K562 (cell line): ENCODE results near the gene KPNB1. TPM values are rescaled to one million over a fixed set of nuclear protein-coding genes. Genes with fewer than 3 reads are reported as not detected.

ENCODE experiments used
- C11orf30 ChIP-seq: fragments of 450-650 bp; IDR thresholded peaks from 2 replicates; pipeline ENCODE4 v1.6.1; 2016; ENCODE audit warnings: low read depth, mild to moderate bottlenecking
- CC2D1A ChIP-seq: fragments of 450-650 bp; IDR thresholded peaks from 2 replicates; pipeline ENCODE4 v1.6.1; 2017; ENCODE audit warnings: mild to moderate bottlenecking
- CGGBP1 ChIP-seq: fragments of 250-450 bp; sonication (Bioruptor Pico); IDR thresholded peaks from 2 replicates; pipeline ENCODE4 v1.9.0; 2021; ENCODE audit warnings: mild to moderate bottlenecking
- CHD2 ChIP-seq: IDR thresholded peaks from 2 replicates; pipeline ENCODE4 v1.6.1; 2011; ENCODE audit warnings: low read depth, low read length
- ETS1 ChIP-seq: conservative IDR thresholded peaks from 2 replicates; pipeline ENCODE4 v1.6.1; 2011; ENCODE audit warnings: low read depth, mild to moderate bottlenecking, low read length; ENCODE audit not compliant: control insufficient read depth
- FOSL1 ChIP-seq: fragments of 200-800 bp; sonication (Bioruptor generic); conservative IDR thresholded peaks from 2 replicates; pipeline ENCODE4 v1.6.1; 2016; ENCODE audit warnings: missing genetic modification characterization, missing compliant biosample characterization
- FOXK2 ChIP-seq, 2 experiments: fragments of 450-650 bp; IDR thresholded peaks in 1 of 2; conservative IDR thresholded peaks in 1 of 2; 2 replicates each; pipeline ENCODE4 v1.6.1; 2016; ENCODE audit warnings: low read depth in 2 of 2, mild to moderate bottlenecking in 1 of 2
- IRF1 ChIP-seq: sonication (generic); formaldehyde crosslinking; IDR thresholded peaks from 2 replicates; pipeline ENCODE4 v1.8.0; 2022; ENCODE audit warnings: missing genetic modification reagents, mild to moderate bottlenecking, borderline replicate concordance
- KHSRP ChIP-seq: fragments of 450-650 bp; IDR thresholded peaks from 2 replicates; pipeline ENCODE4 v1.6.1; 2017
- MIER1 ChIP-seq: fragments of 450-650 bp; IDR thresholded peaks from 2 replicates; pipeline ENCODE4 v1.6.1; 2016; ENCODE audit warnings: antibody characterized with exemption, mild to moderate bottlenecking, low read depth
- PHTF2 ChIP-seq: fragments of 250-450 bp; sonication (Bioruptor Pico); IDR thresholded peaks from 2 replicates; pipeline ENCODE4 v1.5.0; 2021; ENCODE audit warnings: mild to moderate bottlenecking
- POLR3A ChIP-seq: IDR thresholded peaks from 2 replicates; pipeline ENCODE4 v1.6.1; 2011; ENCODE audit warnings: borderline replicate concordance, mild to moderate bottlenecking, moderate library complexity; ENCODE audit not compliant: insufficient read length, insufficient read depth; ENCODE audit errors: extremely low read depth
- PURB ChIP-seq: sonication (generic); formaldehyde crosslinking; IDR thresholded peaks from 2 replicates; pipeline ENCODE4 v1.9.0; 2021; ENCODE audit warnings: low read depth, mild to moderate bottlenecking, missing genetic modification reagents
- TEAD4 ChIP-seq, 2 experiments: sonication (generic) in 1 of 2; formaldehyde crosslinking in 1 of 2; IDR thresholded peaks; 2 replicates each; pipeline versions ENCODE4 v1.6.1 to v1.8.0; 2012 to 2022; ENCODE audit warnings: borderline replicate concordance in 1 of 2, inconsistent platforms in 1 of 2, low read length in 1 of 2, mild to moderate bottlenecking in 1 of 2, missing genetic modification reagents in 1 of 2
- THRAP3 ChIP-seq: fragments of 450-650 bp; IDR thresholded peaks from 2 replicates; pipeline ENCODE4 v1.6.1; 2016; ENCODE audit warnings: mild to moderate bottlenecking, inconsistent platforms, borderline replicate concordance
- polyA plus RNA-seq, 8 experiments: library from polyadenylated mRNA; depleted of rRNA in 4 of 8; stranded (reverse) in 5 of 8; unstranded in 3 of 8; fragments of >200 nt; fragmentation: Nextera tagmentation in 2 of 8; fragmentation: Illumina TruSeq in 1 of 8; extraction: Ambion mirVana in 2 of 8; extraction: Trizol in 1 of 8; gene quantifications; 2 replicates each; pipeline versions ENCODE4 v1.2.1 to v1.2.3, GENCODE V29; 2011 to 2014; ENCODE audit warnings: inconsistent platforms in 1 of 8, missing spikeins in 1 of 8
- total RNA-seq, 7 experiments: library from RNA; depleted of rRNA in 6 of 7; stranded (reverse); fragments of >200 nt in 6 of 7; fragmentation: Illumina TruSeq in 2 of 7; extraction: Trizol in 2 of 7; gene quantifications; 2 replicates each; pipeline versions ENCODE4 v1.2.1 to v1.2.3, GENCODE V29; 2011 to 2021; ENCODE audit warnings: low replicate concordance in 1 of 7
- TF ChIP-seq, protein P1 (sequence below): fragments of 450-650 bp; formaldehyde crosslinking; IDR thresholded peaks from 2 replicates; pipeline ENCODE4 v1.4.0; 2020; ENCODE audit warnings: mild to moderate bottlenecking, moderate library complexity
- TF ChIP-seq, protein P2 (sequence below): IDR thresholded peaks from 2 replicates; pipeline ENCODE4 v1.6.1; 2012; ENCODE audit warnings: low read depth, low read length, improper control_type of control experiment, borderline replicate concordance

Gene KPNB1
- total and polyA plus RNA-seq, 9 of the 15 experiments (the other 6 are each of a cell fraction or from before 2014, with no cell fraction given) = 154 to 622 (median 354) TPM

- TF ChIP-seq TEAD4 (IDR thresholded peaks at IDR 0.05; ENCODE audit: low read length) (no peak), TEAD4 (CRISPR knock-in tag; IDR thresholded peaks at IDR 0.05; ENCODE audit: borderline replicate concordance) (no peak), IRF1 (no peak), ETS1 (peak; percentile 69; the same call in 1 of the 2 replicates), CGGBP1 (CRISPR knock-in tag) (no peak), FOXK2 (conservative IDR thresholded peaks at IDR 0.05 in 1 of 2, IDR thresholded peaks at IDR 0.05 in 1 of 2; ENCODE audit: low read depth in 2 of 2) (no peak), PHTF2 (CRISPR knock-in tag) (no peak), POLR3A (no peak), CHD2 (peak; percentile 77), FOSL1 (no peak), KHSRP (no peak), THRAP3 (no peak), PURB (CRISPR knock-in tag) (no peak), MIER1 (peak; percentile 42; the same call in 1 of the 2 replicates), CC2D1A (0 out of 2 replicates have a peak, but pooled peaks have one; percentile 44), C11orf30 (no peak)
- TF ChIP-seq, protein P1, sequence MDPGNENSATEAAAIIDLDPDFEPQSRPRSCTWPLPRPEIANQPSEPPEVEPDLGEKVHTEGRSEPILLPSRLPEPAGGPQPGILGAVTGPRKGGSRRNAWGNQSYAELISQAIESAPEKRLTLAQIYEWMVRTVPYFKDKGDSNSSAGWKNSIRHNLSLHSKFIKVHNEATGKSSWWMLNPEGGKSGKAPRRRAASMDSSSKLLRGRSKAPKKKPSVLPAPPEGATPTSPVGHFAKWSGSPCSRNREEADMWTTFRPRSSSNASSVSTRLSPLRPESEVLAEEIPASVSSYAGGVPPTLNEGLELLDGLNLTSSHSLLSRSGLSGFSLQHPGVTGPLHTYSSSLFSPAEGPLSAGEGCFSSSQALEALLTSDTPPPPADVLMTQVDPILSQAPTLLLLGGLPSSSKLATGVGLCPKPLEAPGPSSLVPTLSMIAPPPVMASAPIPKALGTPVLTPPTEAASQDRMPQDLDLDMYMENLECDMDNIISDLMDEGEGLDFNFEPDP (CRISPR knock-in tag) = no peak
- TF ChIP-seq, protein P2, sequence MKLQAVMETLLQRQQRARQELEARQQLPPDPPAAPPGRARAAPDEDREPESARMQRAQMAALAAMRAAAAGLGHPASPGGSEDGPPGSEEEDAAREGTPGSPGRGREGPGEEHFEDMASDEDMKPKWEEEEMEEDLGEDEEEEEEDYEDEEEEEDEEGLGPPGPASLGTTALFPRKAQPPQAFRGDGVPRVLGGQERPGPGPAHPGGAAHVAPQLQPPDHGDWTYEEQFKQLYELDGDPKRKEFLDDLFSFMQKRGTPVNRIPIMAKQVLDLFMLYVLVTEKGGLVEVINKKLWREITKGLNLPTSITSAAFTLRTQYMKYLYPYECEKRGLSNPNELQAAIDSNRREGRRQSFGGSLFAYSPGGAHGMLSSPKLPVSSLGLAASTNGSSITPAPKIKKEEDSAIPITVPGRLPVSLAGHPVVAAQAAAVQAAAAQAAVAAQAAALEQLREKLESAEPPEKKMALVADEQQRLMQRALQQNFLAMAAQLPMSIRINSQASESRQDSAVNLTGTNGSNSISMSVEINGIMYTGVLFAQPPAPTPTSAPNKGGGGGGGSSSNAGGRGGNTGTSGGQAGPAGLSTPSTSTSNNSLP = no peak
Observed at GRCh38 chr17:47650525-47651522, 1.1 kb downstream of the KPNB1 start (continued).
